GM12865 (cell line): Measurements from ENCODE around the gene CNKSR3.
"Not testable (repeated sequence)": the region's sequence is repeated elsewhere in the genome, so short reads cannot be mapped to it uniquely, and the experiment has no call there.

Source experiments
- DNase-seq: peaks from one replicate; pipeline ENCODE4 v3.0.0; 2010; ENCODE audit warnings: low read depth
- H3K4me3 ChIP-seq: 2 replicates; pipeline ENCODE4 v1.5.1; 2011; ENCODE audit warnings: mild to moderate bottlenecking, low read depth, low read length, control low read depth
- TF ChIP-seq, protein P1 (sequence below): IDR thresholded peaks from 2 replicates; pipeline ENCODE4 v1.5.1; 2011; ENCODE audit warnings: low read length, control low read depth, low read depth, inconsistent platforms; ENCODE audit not compliant: insufficient read depth; ENCODE audit errors: missing control alignments

The CNKSR3 gene

DNA sequence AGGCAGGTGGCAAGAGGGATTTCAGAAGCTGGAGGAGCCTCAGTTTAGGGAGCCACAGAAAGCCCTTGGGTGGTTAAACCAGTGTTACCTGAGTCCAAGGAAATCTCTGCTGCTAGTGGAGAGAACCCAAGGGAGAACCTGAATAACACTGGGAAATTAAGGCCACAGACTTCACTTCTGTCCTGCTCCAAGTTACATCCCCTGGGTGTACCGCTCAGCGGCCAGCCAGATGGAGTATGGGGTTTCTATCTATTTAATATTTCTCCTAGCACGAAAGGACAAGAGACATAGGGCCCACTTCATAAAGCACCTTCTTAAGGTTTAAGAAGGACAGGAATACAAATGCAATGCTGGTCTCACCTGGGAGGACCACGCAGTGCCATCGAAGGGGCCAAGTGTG, 5.8 kb upstream of the CNKSR3 start:
- H3K4me3 ChIP-seq = no peak overlapping the region
- TF ChIP-seq, protein P1, sequence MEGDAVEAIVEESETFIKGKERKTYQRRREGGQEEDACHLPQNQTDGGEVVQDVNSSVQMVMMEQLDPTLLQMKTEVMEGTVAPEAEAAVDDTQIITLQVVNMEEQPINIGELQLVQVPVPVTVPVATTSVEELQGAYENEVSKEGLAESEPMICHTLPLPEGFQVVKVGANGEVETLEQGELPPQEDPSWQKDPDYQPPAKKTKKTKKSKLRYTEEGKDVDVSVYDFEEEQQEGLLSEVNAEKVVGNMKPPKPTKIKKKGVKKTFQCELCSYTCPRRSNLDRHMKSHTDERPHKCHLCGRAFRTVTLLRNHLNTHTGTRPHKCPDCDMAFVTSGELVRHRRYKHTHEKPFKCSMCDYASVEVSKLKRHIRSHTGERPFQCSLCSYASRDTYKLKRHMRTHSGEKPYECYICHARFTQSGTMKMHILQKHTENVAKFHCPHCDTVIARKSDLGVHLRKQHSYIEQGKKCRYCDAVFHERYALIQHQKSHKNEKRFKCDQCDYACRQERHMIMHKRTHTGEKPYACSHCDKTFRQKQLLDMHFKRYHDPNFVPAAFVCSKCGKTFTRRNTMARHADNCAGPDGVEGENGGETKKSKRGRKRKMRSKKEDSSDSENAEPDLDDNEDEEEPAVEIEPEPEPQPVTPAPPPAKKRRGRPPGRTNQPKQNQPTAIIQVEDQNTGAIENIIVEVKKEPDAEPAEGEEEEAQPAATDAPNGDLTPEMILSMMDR = no peak
- DNase-seq = no peak

DNA sequence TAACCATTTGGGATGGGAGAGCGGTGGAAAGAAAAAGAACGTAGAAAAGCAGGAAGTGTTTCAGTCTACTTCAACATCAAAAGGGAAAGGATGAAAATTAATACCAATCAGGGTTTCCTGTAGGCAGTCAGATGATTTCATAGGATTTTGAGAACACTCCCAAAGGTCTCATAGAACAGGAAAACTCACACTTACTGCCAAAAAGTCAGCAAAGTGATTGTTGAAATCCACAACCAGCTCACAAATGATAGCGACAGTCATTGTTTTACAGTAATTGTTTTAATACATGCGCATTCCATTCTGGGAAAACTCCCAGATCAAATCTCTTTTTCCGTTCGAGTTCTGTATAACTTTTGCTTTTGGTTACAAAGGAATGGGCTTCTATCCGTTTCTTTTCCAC, 5.3 kb upstream of the CNKSR3 start:
- H3K4me3 ChIP-seq = no peak overlapping the region

DNA sequence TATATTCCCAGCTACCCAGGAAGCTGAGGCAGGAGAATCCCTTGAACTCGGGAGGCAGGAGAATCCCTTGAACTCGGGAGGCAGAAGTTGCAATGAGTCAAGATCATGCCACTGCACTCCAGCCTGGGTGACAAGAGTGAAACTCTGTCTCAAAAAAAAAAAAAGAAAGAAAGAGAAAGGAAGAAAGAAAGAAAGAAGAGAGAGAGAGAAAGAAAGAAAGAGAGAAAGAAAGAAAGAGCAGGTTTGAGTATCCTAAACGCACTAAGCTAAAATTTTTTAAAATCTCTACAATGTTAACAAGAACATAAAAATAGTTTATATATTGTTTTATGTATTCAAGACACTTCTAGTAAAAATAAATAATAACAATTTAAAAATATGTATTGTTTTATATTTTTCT, 4.6 kb upstream of the CNKSR3 start:
- not testable (repeated sequence) for DNase-seq, H3K4me3 ChIP-seq

More for the DNA sequence above, 5.3 kb upstream of the CNKSR3 start:
- TF ChIP-seq, protein P1 = no peak
- no peak for DNase-seq

DNA sequence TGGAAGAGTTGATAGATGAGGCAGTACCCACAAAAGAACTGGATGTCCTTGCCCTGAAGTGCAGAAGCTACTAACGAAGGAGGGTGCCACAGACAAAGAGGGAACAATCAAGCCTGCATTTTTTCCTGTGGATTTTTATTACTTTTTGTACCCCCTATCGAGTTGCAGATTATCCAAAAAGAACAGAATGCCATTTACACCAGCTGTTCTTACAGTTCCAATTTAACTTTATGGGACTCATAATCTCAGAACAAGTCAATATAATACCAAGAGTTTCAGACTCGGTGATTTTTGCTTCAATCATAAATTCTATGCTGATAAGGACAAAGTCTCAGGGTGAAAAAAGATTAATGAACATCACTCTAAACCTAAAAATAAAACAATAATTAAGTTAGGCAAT, 4.0 kb upstream of the CNKSR3 start:
- TF ChIP-seq, protein P1 = no peak
- no peak for DNase-seq
- H3K4me3 ChIP-seq = no peak overlapping the region

DNA sequence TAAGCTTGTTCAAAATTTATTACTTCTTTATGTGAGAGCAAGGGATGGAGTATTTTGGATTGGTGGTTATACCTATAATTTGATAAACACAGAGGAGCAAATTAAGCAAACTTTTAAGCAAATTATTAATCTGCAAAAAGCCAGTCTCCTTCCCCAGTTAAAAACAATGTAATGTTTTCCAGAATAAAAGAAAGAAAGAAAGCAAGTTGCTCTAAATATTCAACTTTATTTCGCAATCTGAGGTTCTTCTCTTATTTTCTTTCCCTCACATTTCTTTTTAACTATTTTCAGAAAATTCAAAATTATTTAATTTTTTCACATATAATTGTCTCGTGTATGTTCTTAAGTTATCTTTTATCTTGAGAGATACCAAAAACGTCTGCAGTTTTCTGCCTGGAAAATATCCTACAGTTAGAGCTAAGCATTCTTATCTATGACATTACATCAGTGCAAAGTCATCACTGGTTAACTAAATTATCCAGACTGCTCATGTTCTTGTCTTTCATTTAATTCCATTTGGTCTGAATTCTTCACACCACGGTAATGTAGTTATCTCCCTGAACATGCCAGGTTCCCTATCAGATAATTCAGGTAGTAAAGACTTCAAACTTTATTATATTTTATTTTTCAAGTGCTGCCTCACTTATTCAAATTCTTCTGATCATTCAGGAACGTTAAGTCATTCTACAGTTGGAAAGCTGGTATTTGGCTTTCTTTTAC, 3.3 kb upstream of the CNKSR3 start:
- TF ChIP-seq, protein P1 = no peak
- no peak for DNase-seq
- no peak overlapping the region for H3K4me3 ChIP-seq

DNA sequence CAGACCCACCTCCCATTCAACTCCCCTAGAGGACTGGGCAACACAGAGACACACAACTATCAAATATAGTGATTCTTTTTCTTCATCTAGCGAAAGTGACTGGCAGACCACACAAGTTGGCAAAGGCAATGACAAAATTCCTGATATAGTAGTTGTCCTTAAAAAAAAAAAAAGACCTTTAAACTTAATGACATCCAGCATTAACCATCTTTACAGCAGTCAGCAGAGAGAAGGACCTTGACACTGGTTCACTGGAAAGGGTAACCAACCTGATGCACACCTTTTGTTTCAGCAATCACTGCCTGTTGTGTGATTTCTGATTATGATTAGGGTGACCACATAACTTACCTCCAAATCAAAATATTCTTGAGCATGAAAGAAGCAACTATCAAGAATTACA, 1.7 kb upstream of the CNKSR3 start:
- DNase-seq = no peak
- no peak overlapping the region for H3K4me3 ChIP-seq
- TF ChIP-seq, protein P1 = no peak

DNA sequence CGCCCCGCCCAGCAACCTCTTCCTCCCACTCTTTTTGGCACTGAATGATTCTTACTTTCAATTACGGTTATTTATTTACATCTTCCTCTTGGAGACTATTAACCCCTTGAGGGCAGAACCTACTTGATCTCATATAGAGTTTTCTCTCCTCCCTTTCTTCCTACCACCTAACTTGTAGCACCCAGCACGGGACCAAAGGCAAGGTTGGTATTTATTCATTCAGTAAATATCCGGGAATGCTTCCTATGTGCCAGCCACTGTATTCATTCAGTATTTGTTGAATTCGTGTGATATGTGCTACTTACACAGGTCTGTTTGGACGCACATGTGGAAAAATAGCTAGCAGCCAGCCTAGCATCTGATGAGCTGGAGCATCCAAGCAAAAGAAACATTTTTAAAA, 1.3 kb upstream of the CNKSR3 start:
- TF ChIP-seq, protein P1 = no peak
- H3K4me3 ChIP-seq = no peak overlapping the region
- no peak for DNase-seq
